ENCODE data around the gene FBLN1.

DNA sequence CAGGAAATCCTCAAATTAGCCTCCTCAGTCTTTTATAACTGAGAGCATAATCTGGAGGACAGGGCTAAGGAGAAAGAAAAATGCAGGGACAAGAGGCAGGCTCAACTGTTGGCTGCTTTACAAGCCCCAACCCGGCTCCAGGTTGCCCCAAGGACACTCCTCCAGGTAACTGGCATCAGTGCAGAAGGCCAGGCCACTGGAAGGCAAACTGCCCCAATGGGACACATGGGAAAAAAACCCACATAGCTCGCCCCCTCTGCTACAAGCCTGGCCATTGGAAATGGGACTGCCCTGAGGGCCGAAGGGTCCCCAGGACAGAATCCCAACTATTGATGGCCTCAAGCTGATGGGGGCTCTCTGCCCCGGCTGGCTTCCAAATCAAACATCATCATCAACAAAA lies 17.9 kb upstream of the FBLN1 start:
- TF ChIP-seq, protein P1, sequence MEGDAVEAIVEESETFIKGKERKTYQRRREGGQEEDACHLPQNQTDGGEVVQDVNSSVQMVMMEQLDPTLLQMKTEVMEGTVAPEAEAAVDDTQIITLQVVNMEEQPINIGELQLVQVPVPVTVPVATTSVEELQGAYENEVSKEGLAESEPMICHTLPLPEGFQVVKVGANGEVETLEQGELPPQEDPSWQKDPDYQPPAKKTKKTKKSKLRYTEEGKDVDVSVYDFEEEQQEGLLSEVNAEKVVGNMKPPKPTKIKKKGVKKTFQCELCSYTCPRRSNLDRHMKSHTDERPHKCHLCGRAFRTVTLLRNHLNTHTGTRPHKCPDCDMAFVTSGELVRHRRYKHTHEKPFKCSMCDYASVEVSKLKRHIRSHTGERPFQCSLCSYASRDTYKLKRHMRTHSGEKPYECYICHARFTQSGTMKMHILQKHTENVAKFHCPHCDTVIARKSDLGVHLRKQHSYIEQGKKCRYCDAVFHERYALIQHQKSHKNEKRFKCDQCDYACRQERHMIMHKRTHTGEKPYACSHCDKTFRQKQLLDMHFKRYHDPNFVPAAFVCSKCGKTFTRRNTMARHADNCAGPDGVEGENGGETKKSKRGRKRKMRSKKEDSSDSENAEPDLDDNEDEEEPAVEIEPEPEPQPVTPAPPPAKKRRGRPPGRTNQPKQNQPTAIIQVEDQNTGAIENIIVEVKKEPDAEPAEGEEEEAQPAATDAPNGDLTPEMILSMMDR (conservative IDR thresholded peaks at IDR 0.05): no peak
- TF ChIP-seq EZH2 (IDR thresholded peaks at IDR 0.05; ENCODE audit: low read depth): no peak

All from PC-9 (cell line).